Aorta (tissue), 5 donors: ENCODE results near the gene RPS27A. TPM values are rescaled to one million over a fixed set of nuclear protein-coding genes. Genes with fewer than 3 reads are reported as not detected.
A peak's percentile ranks its signal among the peaks of the same experiment; 100 is the strongest.
"Not testable (repeated sequence)": the region's sequence is repeated elsewhere in the genome, so short reads cannot be mapped to it uniquely, and the experiment has no call there.

Experiments used
- ATAC-seq: fragments of 200-7000 bp; cut with Tn5 transposase; one replicate; pipeline ENCODE4 v1.9.1; 2022; ENCODE audit warnings: moderate library complexity; ENCODE audit not compliant: low FRiP score
- DNase-seq, 2 donors: peaks; one replicate each; pipeline ENCODE4 v3.0.0-alpha.2; 2020
- H3K27ac ChIP-seq, 2 donors: one replicate each; pipeline ENCODE4 v1.5.1; 2013; ENCODE audit warnings: low read length in 2 of 2, mild to moderate bottlenecking in 2 of 2, moderate library complexity in 2 of 2, control low read depth in 1 of 2, inconsistent platforms in 1 of 2, low read depth in 1 of 2
- H3K27me3 ChIP-seq, 2 donors: one replicate each; pipeline ENCODE4 v1.6.1; 2013; ENCODE audit warnings: control low read depth in 1 of 2, low read length in 1 of 2, mild to moderate bottlenecking in 1 of 2, moderate library complexity in 1 of 2; ENCODE audit not compliant: insufficient read depth in 2 of 2, control insufficient read depth in 1 of 2
- H3K36me3 ChIP-seq, 2 donors: one replicate each; pipeline ENCODE4 v1.6.1; 2013; ENCODE audit warnings: control low read depth in 1 of 2, low read length in 1 of 2, mild to moderate bottlenecking in 1 of 2; ENCODE audit not compliant: insufficient read depth in 2 of 2, control insufficient read depth in 1 of 2
- H3K4me1 ChIP-seq, 2 donors: one replicate each; pipeline ENCODE4 v1.6.1; 2013; ENCODE audit warnings: low read length in 2 of 2, control low read depth in 1 of 2, mild to moderate bottlenecking in 1 of 2, moderate library complexity in 1 of 2; ENCODE audit not compliant: insufficient read depth in 2 of 2, control insufficient read depth in 1 of 2
- H3K4me3 ChIP-seq, 2 donors: one replicate each; pipeline ENCODE4 v1.5.1; 2013; ENCODE audit warnings: low read length in 2 of 2, control low read depth in 1 of 2, mild to moderate bottlenecking in 1 of 2
- H3K9me3 ChIP-seq: one replicate; pipeline ENCODE4 v1.6.1; 2013; ENCODE audit warnings: mild to moderate bottlenecking, low read length; ENCODE audit not compliant: control insufficient read depth
- WGBS, 2 donors: extraction: QIAGEN DNeasy Blood & Tissue Kit; methylation state at CpG; one replicate each; pipeline ENCODE4 v1.1.7; 2013; 5-methylcytosine and 5-hydroxymethylcytosine counted together
- intact Hi-C, 2 donors: fragments of 100-400 bp; cut with DNase I; formaldehyde crosslinking; loops; one replicate each; pipeline versions ENCODE4 v1.14.2 to v1.15.0; 2022
- polyA plus RNA-seq, 2 donors: library from polyadenylated mRNA; stranded (reverse); fragments of 200-250 nt; gene quantifications; one replicate each; pipeline ENCODE4 v1.2.3, GENCODE V29; 2013
- total RNA-seq, 2 donors: library from RNA; stranded (reverse); fragmentation: NEBNext Ultra II Directional; extraction: Animal tissue kit (Norgen Biotek cat#: 25700); gene quantifications; one replicate each; pipeline ENCODE4 v1.2.1, GENCODE V29; 2021
- donor health status: healthy with polysubstance abuse.
- donor health status: Bipolar disorder and iron deficiency.
- donor health status: DM: no; HTN: no; CAD: no.
- donor health status: DM: no; HTN: no; CAD: no.
- donor health status: DM: yes; HTN: yes; CAD: no.

The RPS27A gene
- total and polyA plus RNA-seq, 4 donors, result 752 to 6,488 (median 1,797) TPM

DNA sequence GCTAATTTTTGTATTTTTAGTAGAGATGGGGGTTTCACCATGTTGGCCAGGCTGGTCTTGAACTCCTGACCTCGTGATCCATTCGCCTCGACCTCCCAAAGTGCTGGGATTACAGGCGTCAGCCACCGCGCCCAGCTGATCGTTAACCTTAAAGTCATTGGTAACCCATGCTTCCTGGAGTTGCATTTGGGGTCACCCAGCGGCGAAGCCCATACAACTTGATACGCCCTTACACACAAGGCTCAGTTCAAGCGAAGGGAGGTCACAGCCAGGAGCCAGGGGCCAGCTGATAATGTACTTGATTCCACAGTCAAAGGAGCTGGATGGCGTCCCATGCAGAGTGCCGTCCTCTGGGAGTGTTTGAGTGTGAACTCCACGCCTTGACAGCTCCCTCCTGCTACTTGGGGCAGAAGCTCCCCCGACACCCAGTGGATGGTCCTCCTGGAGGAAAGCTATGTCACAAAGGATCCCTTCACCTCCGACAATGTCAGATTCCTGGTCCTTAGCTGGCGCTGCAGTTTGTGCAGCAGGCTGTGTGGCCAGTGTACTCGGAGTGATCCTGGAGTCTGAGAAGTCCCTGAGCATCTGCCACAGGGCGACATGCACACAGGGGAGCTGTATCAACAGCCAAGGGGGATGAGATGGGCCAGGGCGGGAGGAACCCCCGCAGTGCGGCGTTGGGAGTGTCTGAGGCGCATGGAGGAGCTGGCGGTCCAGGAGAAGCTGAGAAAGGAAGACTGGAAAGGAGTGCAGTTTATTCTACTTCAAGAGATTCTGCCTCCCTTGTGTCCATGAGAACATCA, 8.3 kb upstream of the RPS27A start:
- ATAC-seq (peak; percentile 23), DNase-seq (peak in 1 of 2 donors; percentile 47)
- Histone ChIP-seq H3K4me3 (no peak overlapping the region), H3K36me3 (no peaks in the 10 kb centered on the region), H3K4me1 (no peaks in the 10 kb centered on the region), H3K9me3 (no peaks in the 10 kb centered on the region), H3K27ac (no peak overlapping the region), H3K27me3 (no peaks in the 10 kb centered on the region)
- intact Hi-C loops, result no loop called here
- WGBS, 2 donors, result 90% methylated on average over 25 of the region's 25 CpGs

DNA sequence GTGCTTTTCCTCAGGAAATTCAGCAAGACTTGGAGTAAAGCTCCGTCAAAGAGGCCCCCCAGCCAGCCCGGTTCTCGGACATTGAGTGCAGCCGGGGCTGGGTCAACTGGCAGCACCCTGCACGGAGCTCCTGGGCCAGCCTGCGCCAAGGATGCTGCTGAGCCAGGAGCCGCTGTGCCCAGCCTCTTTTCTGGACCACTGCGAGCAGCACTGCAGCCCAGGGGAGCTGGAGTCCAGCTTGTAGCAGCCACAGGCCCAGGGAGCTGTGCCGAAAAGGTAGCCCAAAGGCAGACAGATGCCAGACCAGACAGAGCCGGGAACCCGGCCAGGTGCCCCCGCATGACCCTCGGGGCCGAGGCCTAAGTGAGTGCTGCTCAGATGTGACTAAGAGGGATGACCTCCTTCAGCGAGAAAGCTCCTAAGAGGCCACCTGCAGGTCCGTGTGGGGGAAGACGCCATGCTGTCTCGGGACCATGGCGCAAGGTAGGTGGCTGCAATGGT, 7.7 kb upstream of the RPS27A start:
- no peak for DNase-seq
- intact Hi-C loops, result no loop called here
- H3K9me3 ChIP-seq, result no peaks in the 10 kb centered on the region
- peak; percentile 39 for ATAC-seq
- H3K36me3 ChIP-seq, result no peaks in the 10 kb centered on the region
- no peaks in the 10 kb centered on the region for H3K27me3 ChIP-seq
- no peaks in the 10 kb centered on the region for H3K4me1 ChIP-seq
- H3K27ac ChIP-seq, result no peak overlapping the region
- no peak overlapping the region for H3K4me3 ChIP-seq
- WGBS, 2 donors, result 59 to 66% methylated on average over 19 of the region's 19 CpGs

DNA sequence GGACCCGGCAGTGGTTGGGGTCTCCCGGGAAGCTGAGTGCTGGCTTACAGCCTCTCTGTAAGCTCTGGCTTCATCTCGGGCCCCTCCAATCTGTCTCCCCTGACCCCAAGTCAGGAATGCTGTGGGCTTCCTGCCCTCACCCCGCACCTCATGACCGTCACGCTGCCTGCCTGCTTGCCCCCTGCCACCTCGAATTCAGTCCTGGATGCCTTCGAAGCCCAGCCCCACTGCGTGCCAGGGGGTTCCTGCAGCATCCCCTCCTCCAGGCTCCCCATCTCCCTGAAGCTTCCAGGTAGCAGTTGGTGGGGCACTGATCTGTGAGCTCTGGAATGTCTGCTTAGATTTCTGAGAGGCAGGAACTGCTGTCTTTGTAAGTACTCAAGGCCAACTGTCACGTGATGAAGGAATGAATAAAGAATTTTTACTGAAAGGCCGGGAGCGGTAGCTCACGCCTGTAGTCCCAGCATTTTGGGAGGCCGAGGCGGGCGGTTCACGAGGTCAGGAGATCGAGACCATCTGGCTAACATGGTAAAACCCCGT, 6.9 kb upstream of the RPS27A start:
- Histone ChIP-seq H3K4me1 (peaks cover 0 to 1% of the 10 kb centered on the region in 2 donors), H3K27ac (no peak overlapping the region), H3K9me3 (no peaks in the 10 kb centered on the region), H3K36me3 (no peaks in the 10 kb centered on the region), H3K27me3 (no peaks in the 10 kb centered on the region), H3K4me3 (no peak overlapping the region)
- 82 to 86% methylated on average over 19 of the region's 19 CpGs for WGBS, 2 donors
- intact Hi-C loops, result no loop called here
- ATAC-seq (no peak), DNase-seq (no peak)

- H3K27me3 ChIP-seq, H3K9me3 ChIP-seq, H3K4me1 ChIP-seq, intact Hi-C loops, H3K4me3 ChIP-seq, DNase-seq, H3K27ac ChIP-seq, ATAC-seq, H3K36me3 ChIP-seq: not testable (repeated sequence)
- WGBS, 2 donors, result 84 to 85% methylated on average over 7 of the region's 7 CpGs
Measured at GRCh38 chr2:55227437-55228225, 4.9 kb upstream of the RPS27A start.

DNA sequence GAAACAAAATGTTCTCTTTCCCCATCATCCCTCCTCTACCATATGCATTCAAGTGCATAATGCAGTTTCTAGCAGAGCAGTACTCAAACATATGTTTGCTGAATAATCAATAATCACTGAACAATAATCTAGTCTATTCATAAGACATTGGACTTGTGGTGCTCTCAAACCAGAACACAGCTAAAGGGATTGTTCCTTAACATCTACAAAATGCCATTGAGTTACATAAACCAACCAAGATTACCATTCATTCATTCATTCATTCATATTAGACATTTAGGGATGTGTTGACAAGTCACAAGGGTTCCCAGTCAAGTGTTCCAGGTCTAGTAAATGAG, 4.3 kb upstream of the RPS27A start:
- Histone ChIP-seq H3K4me3 (no peak overlapping the region), H3K4me1 (peaks cover 0 to 1% of the 10 kb centered on the region in 2 donors), H3K27ac (no peak overlapping the region), H3K27me3 (no peaks in the 10 kb centered on the region), H3K9me3 (no peaks in the 10 kb centered on the region), H3K36me3 (no peaks in the 10 kb centered on the region)
- DNase-seq (no peak), ATAC-seq (no peak)
- intact Hi-C loops, result no loop called here

DNA sequence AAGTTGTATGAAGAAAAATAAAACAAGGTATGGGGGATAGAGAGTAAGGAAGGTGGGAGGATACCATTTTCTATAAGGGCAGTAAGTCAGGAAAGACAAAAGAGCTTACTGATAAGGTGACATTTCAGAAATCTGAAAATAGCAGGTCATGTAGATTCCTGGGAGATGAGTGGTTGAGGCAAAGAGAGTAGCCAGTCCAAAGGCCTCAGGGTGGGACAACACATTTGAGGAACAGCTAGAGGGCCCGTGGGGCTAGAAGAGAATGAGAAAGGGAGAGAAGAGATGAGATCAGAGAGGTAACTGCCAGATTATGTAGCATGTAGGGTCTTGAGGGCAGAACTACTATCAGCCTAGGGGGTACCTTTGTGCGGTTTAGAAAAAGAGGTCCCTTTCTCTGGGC, 3.3 kb upstream of the RPS27A start:
- no peak for ATAC-seq
- WGBS, 2 donors, result 89 to 92% methylated on average over 2 of the region's 2 CpGs

DNA sequence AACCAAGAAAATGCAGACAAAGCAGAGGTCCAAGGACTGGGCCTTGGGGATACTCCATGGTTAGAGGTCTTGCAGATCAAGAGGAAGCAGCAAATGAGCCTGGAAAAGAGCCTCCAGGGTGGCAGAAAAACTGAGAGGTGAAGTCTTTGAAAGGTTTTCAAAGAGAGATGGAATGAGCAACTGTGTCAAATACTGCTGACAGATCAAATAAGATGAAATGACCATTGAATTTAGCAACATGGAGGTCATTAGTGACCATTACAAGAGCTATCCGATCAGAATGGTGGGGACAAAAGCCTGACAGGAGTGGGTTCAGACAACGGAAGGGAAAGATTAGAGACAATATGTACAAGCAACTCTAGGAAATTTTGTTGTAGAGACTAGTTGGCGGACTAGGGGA, 1.9 kb upstream of the RPS27A start:
- Histone ChIP-seq H3K36me3 (peaks cover 2 to 4% of the 10 kb centered on the region in 2 donors), H3K4me1 (peaks cover 1 to 6% of the 10 kb centered on the region in 2 donors), H3K4me3 (no peak overlapping the region), H3K27ac (no peak overlapping the region), H3K27me3 (no peaks in the 10 kb centered on the region), H3K9me3 (no peaks in the 10 kb centered on the region)
- intact Hi-C loops, result no loop called here
- no peak for ATAC-seq
- DNase-seq, result no peak
- 95 to 98% methylated on average over 3 of the region's 3 CpGs for WGBS, 2 donors

More for the DNA sequence above, 3.3 kb upstream of the RPS27A start:
- no peak overlapping the region for H3K27ac ChIP-seq
- peaks cover 0 to under 1% of the 10 kb centered on the region in 2 donors for H3K36me3 ChIP-seq
- H3K4me3 ChIP-seq, result no peak overlapping the region
- intact Hi-C loops, result no loop called here
- no peaks in the 10 kb centered on the region for H3K27me3 ChIP-seq
- no peaks in the 10 kb centered on the region for H3K9me3 ChIP-seq
- DNase-seq, result no peak
- peaks cover 1 to 6% of the 10 kb centered on the region in 2 donors for H3K4me1 ChIP-seq

DNA sequence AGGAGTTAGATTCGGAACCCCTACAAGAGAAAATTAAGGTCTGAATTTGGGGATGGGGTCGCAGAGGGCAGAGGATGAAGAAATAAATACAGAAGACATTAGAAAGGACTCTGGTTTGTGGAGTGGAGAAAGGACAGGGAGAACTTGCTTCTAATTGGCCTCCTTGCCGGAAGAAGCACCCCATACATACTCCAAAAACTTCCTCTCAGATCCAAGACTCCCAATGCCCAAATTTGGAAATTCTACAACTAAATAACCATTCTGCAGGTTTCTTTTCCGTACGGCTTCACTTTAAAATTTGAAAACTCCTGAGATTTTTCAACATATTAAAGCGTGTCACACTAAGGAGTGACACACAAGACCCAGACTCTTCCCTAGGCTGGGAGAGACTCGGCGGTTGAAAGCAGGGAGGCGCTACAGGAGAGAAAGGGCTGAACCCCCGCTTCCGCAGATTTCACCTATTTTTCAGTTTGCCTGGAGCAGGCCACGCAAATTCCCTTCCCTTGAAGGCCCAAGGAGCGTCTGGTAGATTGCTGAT, 873 bp upstream of the RPS27A start:
- peak overlapping the region; percentile 58 to 99 for H3K4me3 ChIP-seq
- H3K27me3 ChIP-seq, result no peaks in the 10 kb centered on the region
- peaks cover 1 to 6% of the 10 kb centered on the region in 2 donors for H3K4me1 ChIP-seq
- WGBS, 2 donors, result 3 to 5% methylated on average over 13 of the region's 13 CpGs
- peaks cover 6 to 7% of the 10 kb centered on the region in 2 donors for H3K36me3 ChIP-seq
- H3K9me3 ChIP-seq, result no peaks in the 10 kb centered on the region
- intact Hi-C loops, result no loop called here
- DNase-seq (peak in 1 of 2 donors; percentile 53), ATAC-seq (peak; percentile 12)
- peak overlapping the region; percentile 80 to 96 for H3K27ac ChIP-seq
